ENCODE measurements around the gene ZNF516.
"Not testable (repeated sequence)": the region's sequence is repeated elsewhere in the genome, so short reads cannot be mapped to it uniquely, and the experiment has no call there.

The ZNF516 gene

GRCh38 chr18:76482971-76483691, 11.9 kb downstream of the ZNF516 start:
- Histone ChIP-seq H3K4me1 (ENCODE audit: insufficient read depth, low read length) (peaks cover 30% of the 10 kb centered on the region), H3K4me3 (ENCODE audit: low read length) (no peak overlapping the region), H3K27me3 (ENCODE audit: insufficient read depth, low read length) (no peaks in the 10 kb centered on the region), H2AFZ (ENCODE audit: low read depth, low read length) (no peak overlapping the region), H3K36me3 (ENCODE audit: insufficient read depth, low read length) (peaks cover 14% of the 10 kb centered on the region), H3K9me3 (ENCODE audit: low read length) (no peaks in the 10 kb centered on the region)

DNA sequence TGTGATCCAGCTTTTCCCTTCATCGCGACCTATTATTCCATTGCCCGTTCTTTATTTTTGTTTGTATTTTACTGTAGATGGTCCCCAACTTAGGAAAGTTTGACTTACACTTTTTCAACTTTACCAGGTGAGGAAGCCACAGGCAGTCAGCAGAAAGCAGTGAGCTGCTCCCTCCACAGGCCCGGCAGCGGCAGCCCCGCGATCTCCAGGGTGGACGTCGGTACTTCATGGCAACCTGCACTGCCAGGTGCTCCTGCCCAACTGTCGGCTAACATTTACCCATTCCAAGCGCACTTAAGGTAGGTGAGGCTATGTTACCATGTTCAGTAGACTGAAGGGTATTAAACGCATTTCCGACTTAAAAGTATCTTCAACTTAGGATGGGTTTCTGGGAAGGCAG, 12.8 kb downstream of the ZNF516 start:
- Histone ChIP-seq H3K36me3 (ENCODE audit: insufficient read depth, low read length) (peaks cover 14% of the 10 kb centered on the region), H3K4me3 (ENCODE audit: low read length) (no peak overlapping the region), H2AFZ (ENCODE audit: low read depth, low read length) (no peak overlapping the region), H3K4me1 (ENCODE audit: insufficient read depth, low read length) (peaks cover 26% of the 10 kb centered on the region), H3K27me3 (ENCODE audit: insufficient read depth, low read length) (no peaks in the 10 kb centered on the region), H3K9me3 (ENCODE audit: low read length) (no peaks in the 10 kb centered on the region)

DNA sequence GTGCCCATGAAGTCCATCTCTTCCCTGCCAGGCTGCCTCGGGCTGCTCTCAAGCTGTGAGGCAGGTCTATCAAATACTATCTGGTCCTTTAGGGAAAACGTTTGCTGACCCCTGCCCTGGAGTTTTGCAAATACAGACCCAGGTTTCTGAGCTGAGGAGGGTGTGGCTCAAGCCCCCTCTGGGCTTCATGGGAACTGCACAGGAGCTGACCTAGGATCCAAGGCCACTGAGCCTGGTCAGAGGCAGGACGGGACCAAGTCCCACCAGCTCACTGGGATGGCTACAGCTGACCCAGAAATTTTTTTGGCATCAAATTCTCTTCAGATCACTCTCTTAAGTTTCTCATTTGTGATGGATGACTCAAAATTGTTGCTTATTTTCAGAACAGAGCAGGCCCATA, 14.1 kb downstream of the ZNF516 start:
- Histone ChIP-seq H3K4me1 (ENCODE audit: insufficient read depth, low read length) (peaks cover 14% of the 10 kb centered on the region), H3K4me3 (ENCODE audit: low read length) (no peak overlapping the region), H3K27me3 (ENCODE audit: insufficient read depth, low read length) (no peaks in the 10 kb centered on the region), H3K9me3 (ENCODE audit: low read length) (no peaks in the 10 kb centered on the region), H2AFZ (ENCODE audit: low read depth, low read length) (no peak overlapping the region), H3K36me3 (ENCODE audit: insufficient read depth, low read length) (peaks cover 14% of the 10 kb centered on the region)

DNA sequence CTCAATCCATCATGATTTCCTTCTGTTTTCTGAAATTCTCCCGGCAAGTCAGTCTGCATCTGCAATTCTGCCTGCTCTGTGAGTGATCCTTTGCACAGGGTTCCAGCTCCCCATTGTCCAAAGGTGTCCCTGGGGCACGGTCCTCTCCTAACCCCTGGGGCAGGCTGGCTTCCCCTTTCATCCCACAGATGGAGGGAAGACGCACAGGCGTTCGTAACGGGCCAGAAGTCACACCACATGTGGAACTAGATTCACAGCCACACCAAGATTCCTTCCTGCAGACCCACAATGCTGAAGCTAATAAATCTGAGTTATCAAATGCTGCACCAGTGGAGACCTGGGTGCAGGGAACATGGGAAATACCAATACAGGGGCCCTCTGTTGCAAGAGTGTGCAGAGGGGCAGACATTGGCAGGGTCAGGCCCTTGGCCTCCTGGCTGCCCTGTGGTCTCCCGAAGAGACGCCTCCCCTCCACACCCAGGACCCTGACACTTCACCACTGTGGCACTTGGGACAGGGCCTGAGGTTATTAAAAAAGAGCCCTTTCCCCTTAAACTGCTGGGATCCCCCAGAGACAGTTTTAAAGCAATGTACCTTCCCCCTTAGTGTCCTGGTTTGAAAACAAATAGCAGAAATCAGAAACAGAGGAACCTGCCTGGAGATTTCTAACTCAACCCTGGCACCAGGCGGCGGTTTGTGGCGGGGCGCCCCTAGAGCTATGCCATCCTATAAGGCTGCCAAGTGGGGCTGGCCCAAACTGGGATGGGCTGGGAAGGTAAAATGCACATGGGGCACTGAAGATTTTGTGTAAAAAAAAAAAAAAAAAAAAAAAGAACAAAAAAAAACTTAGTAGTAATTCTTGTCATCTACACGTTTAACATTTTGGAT, 15.4 kb downstream of the ZNF516 start:
- Histone ChIP-seq H2AFZ (ENCODE audit: low read depth, low read length) (no peak overlapping the region), H3K27me3 (ENCODE audit: insufficient read depth, low read length) (no peaks in the 10 kb centered on the region), H3K36me3 (ENCODE audit: insufficient read depth, low read length) (peaks cover 14% of the 10 kb centered on the region), H3K9me3 (ENCODE audit: low read length) (no peaks in the 10 kb centered on the region), H3K4me3 (ENCODE audit: low read length) (no peak overlapping the region), H3K4me1 (ENCODE audit: insufficient read depth, low read length) (peaks cover 13% of the 10 kb centered on the region)

- H3K9me3 ChIP-seq (ENCODE audit: low read length) = peaks cover 3% of the 10 kb centered on the region
- peaks cover 13% of the 10 kb centered on the region for H3K4me1 ChIP-seq (ENCODE audit: insufficient read depth, low read length)
- H3K36me3 ChIP-seq (ENCODE audit: insufficient read depth, low read length) = peaks cover 10% of the 10 kb centered on the region
- H3K27me3 ChIP-seq (ENCODE audit: insufficient read depth, low read length) = no peaks in the 10 kb centered on the region
- H2AFZ ChIP-seq (ENCODE audit: low read depth, low read length) = no peak overlapping the region
- H3K4me3 ChIP-seq (ENCODE audit: low read length) = no peak overlapping the region
Measured at GRCh38 chr18:76476665-76477561, 18.1 kb downstream of the ZNF516 start.

GRCh38 chr18:76475450-76476194, 19.4 kb downstream of the ZNF516 start:
- Histone ChIP-seq H2AFZ (ENCODE audit: low read depth, low read length) (no peak overlapping the region), H3K4me1 (ENCODE audit: insufficient read depth, low read length) (peaks cover 13% of the 10 kb centered on the region), H3K4me3 (ENCODE audit: low read length) (no peak overlapping the region), H3K36me3 (ENCODE audit: insufficient read depth, low read length) (peaks cover 7% of the 10 kb centered on the region), H3K27me3 (ENCODE audit: insufficient read depth, low read length) (no peaks in the 10 kb centered on the region), H3K9me3 (ENCODE audit: low read length) (peaks cover 3% of the 10 kb centered on the region)

- Histone ChIP-seq H3K9me3 (ENCODE audit: low read length) (peaks cover 3% of the 10 kb centered on the region), H3K4me3 (ENCODE audit: low read length) (no peak overlapping the region), H3K27me3 (ENCODE audit: insufficient read depth, low read length) (no peaks in the 10 kb centered on the region), H2AFZ (ENCODE audit: low read depth, low read length) (no peak overlapping the region), H3K36me3 (ENCODE audit: insufficient read depth, low read length) (peaks cover 7% of the 10 kb centered on the region), H3K4me1 (ENCODE audit: insufficient read depth, low read length) (peaks cover 13% of the 10 kb centered on the region)
Measured at GRCh38 chr18:76474824-76475223, 20.2 kb downstream of the ZNF516 start.

DNA sequence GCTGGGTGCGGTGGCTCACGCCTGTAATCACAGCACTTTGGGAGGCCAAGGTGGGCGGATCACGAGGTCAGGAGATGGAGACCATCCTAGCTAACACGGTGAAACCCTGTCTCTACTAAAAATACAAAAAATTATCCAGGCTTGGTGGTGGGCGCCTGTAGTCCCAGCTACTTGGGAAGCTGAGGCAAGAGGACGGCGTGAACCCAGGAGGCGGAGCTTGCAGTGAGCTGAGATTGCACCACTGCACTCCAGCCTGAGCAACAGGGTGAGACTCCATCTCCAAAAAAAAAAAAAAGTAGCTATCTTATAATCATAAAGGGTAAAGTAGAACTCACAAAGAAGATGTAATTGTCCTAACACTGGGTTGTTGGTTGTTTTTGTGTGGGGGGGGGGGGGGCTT, 21.5 kb downstream of the ZNF516 start:
- H3K27me3 ChIP-seq (ENCODE audit: insufficient read depth, low read length); H3K4me1 ChIP-seq (ENCODE audit: insufficient read depth, low read length); H3K36me3 ChIP-seq (ENCODE audit: insufficient read depth, low read length); H2AFZ ChIP-seq (ENCODE audit: low read depth, low read length); H3K4me3 ChIP-seq (ENCODE audit: low read length); H3K9me3 ChIP-seq (ENCODE audit: low read length): not testable (repeated sequence)

GRCh38 chr18:76472829-76473228, 22.2 kb downstream of the ZNF516 start:
- Histone ChIP-seq H3K27me3 (ENCODE audit: insufficient read depth, low read length) (no peaks in the 10 kb centered on the region), H3K9me3 (ENCODE audit: low read length) (peaks cover 3% of the 10 kb centered on the region), H3K36me3 (ENCODE audit: insufficient read depth, low read length) (peaks cover 10% of the 10 kb centered on the region), H2AFZ (ENCODE audit: low read depth, low read length) (no peak overlapping the region), H3K4me1 (ENCODE audit: insufficient read depth, low read length) (peaks cover 5% of the 10 kb centered on the region), H3K4me3 (ENCODE audit: low read length) (no peak overlapping the region)

- Histone ChIP-seq H3K4me3 (ENCODE audit: low read length) (no peak overlapping the region), H3K36me3 (ENCODE audit: insufficient read depth, low read length) (peaks cover 12% of the 10 kb centered on the region), H3K27me3 (ENCODE audit: insufficient read depth, low read length) (no peaks in the 10 kb centered on the region), H2AFZ (ENCODE audit: low read depth, low read length) (no peak overlapping the region), H3K4me1 (ENCODE audit: insufficient read depth, low read length) (no peaks in the 10 kb centered on the region), H3K9me3 (ENCODE audit: low read length) (peaks cover 3% of the 10 kb centered on the region)
Measured at GRCh38 chr18:76471593-76471992, 23.4 kb downstream of the ZNF516 start.

- no peak overlapping the region for H3K4me3 ChIP-seq (ENCODE audit: low read length)
Measured at GRCh38 chr18:76468345-76469304, 26.4 kb downstream of the ZNF516 start.

More at GRCh38 chr18:76468345-76469304, 26.4 kb downstream of the ZNF516 start:
- peaks cover 12% of the 10 kb centered on the region for H3K9me3 ChIP-seq (ENCODE audit: low read length)
- H3K36me3 ChIP-seq (ENCODE audit: insufficient read depth, low read length) = peaks cover 18% of the 10 kb centered on the region
- H3K4me1 ChIP-seq (ENCODE audit: insufficient read depth, low read length) = no peaks in the 10 kb centered on the region
- H3K27me3 ChIP-seq (ENCODE audit: insufficient read depth, low read length) = no peaks in the 10 kb centered on the region
- no peak overlapping the region for H2AFZ ChIP-seq (ENCODE audit: low read depth, low read length)
